ENCODE results near the gene PTX4.

PTX4 gene

DNA sequence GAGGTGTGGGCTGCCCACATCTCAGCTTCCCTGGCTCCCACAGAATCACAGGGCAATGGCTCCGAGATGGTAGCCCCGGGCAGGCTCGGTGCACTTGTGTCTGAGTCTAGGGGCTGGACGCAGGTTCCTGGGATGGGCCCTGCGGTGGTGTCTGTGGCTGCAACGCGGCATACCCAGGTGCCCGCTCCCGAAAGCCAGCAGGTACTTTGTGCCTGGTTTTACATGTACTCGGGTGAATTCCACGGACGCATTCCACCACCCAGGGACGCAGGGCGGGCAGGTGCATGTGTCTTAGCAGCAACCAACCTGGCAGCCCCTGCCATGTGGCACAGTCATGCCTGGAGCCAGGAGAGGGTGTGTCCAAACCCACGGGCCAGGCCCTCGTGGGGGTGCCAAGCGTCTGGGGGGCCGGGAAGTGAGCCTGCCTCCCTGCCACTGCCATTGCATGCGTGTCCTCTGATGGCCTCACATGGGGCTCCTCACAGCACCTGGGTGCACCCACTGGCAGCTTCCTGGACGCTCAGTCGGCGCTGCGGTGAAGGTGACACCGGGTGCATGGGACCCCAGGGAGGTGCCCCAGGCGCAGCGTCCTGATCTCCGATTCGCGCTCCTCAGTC lies 40.3 kb upstream of the PTX4 start:
- peaks cover 0 to 8% of the 10 kb centered on the region in 2 donors for H3K27me3 Mint-ChIP-seq
- no peak for ATAC-seq (replicated peaks)
- H3K27ac Mint-ChIP-seq, result no peak overlapping the region
- H3K36me3 Mint-ChIP-seq, result no peaks in the 10 kb centered on the region
- no peak overlapping the region for H3K4me3 Mint-ChIP-seq
- H3K4me1 Mint-ChIP-seq, result peaks cover 8 to 12% of the 10 kb centered on the region in 2 donors
- no peak for DNase-seq
- no peaks in the 10 kb centered on the region for H3K9me3 Mint-ChIP-seq

DNA sequence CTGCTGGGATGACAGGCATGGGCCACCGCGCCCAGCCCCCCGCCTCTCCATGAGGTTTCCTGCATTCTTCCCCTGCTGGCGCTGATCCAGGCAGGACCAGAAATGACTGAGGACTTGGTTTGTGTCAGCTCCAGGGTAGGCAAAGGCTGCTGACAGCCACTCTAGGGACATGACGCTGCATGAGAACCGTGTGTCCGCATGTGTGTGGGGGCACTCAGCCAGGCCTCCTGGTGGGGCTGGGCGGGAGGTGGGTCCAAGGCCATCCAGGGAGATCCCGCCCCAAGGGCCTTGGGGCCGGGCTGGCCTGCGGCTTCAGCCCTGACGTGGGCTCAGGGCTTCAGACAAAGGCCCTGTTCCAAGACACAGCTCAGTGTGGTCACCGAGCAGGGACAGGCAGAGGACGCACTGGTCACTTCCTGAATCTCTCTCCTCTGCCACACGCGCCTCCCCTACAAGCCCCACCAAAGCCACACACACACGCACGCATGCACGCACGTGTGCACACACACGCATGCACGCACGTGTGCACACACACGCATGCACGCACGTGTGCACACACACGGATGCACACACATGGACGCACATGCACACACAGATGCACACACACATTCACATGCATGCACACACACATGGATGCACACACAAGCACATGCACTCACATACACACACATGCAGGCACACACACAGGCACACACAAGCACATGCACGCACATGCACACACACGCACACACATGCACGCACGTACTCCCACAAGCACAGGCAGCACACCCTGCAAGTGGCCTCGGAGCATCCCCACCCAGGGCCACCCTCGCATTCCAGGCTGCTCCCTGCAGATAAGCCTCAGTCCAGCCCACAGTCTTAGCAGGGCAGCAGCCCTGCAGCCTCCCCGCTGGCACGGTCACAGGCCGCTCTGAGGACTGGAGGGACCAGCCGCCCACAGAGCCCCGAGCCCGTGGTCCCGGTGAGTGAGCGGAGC lies 39.4 kb upstream of the PTX4 start:
- Mint-ChIP-seq H3K27me3 (no peaks in the 10 kb centered on the region), H3K36me3 (peaks cover 0 to 2% of the 10 kb centered on the region in 2 donors), H3K4me1 (peaks cover 0 to 6% of the 10 kb centered on the region in 2 donors), H3K4me3 (no peak overlapping the region), H3K27ac (no peak overlapping the region), H3K9me3 (no peaks in the 10 kb centered on the region)
- no peak for ATAC-seq (replicated peaks)
- DNase-seq, result no peak

DNA sequence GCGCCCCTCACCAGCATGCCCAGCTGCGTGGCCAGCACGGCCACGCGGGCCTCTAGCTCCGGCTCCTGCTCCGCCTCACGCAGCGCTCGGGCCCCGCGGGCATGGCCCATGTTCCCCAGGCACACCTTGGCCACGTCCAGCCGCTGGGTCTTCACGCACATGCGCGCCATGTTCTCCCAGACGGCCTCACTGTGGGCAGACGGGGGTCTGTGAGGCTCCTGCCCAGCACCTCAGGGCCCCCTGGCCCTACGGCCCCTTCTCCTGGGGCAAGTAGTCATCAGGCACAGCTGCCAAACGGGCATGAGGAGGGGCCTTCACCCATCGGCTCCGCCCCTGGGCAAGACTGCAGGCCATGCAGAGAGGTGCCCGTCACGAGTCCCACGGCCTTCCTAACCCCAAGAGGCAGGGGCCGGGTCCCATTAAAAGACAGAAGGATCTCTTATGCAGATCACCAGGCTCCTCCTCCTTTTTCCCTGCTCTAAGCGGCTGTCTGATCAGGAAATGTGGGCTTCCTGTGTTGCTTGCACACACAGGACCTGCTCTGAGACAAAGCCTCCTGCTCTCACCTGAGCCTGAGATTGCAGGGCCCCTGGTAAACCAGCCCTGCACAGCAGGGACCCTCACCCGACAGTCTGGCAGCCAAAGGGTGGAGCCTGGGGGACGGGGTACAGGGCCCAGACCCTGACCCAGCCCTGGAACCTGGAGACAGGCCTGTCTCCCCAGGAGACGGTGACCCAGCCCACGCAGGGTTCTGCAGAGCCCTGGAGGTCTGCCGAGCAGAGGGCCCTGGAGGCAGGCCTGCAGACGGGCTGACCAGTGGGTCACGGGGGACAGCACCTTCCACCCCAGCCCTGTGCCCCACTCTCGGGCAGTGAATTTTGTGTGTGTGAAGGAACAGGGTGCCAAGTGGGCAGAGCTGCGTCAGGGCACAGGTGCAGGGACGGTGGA lies 38.1 kb upstream of the PTX4 start:
- peaks cover 0 to 3% of the 10 kb centered on the region in 2 donors for H3K4me1 Mint-ChIP-seq
- ATAC-seq (replicated peaks) (no peak), DNase-seq (no peak)
- peaks cover 0 to 4% of the 10 kb centered on the region in 2 donors for H3K36me3 Mint-ChIP-seq
- no peak overlapping the region for H3K4me3 Mint-ChIP-seq
- H3K9me3 Mint-ChIP-seq, result no peaks in the 10 kb centered on the region
- no peaks in the 10 kb centered on the region for H3K27me3 Mint-ChIP-seq
- H3K27ac Mint-ChIP-seq, result no peak overlapping the region

DNA sequence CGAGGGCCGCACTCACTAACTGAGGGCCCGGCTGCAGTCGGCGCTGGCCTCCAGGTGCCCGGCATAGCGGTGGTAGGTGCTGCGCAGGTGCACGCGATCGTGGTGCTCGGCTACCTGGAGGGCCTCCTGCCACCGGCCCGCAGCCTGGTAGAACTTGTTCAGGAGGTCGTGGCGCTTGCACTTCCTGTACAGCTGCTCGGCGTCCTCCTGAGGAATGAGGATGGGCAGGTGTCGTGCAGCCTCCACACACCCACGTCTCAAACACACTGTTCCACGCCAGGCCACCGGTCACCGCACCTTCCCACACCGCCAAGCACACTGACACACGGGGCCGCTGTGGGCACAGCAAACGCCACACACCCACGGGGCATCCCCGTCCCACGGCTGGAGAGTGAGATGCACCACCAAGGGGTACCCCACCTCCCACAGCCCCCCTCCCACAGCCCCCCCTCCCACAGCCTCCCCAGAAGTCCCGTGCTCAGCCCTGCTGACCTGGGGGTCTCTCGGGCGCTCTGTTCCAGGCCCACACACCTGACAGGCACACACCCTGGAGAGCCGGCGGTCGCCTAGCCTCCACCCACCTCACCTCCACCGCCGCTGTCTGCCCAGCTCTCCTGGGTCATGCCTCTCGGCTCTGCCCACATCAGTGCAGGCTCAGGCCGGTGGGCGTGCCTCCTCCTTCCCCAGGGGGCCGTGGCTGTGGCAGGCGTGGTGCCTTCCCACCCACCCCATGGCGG lies 37.3 kb upstream of the PTX4 start:
- H3K27ac Mint-ChIP-seq, result no peak overlapping the region
- no peaks in the 10 kb centered on the region for H3K9me3 Mint-ChIP-seq
- H3K4me3 Mint-ChIP-seq, result no peak overlapping the region
- DNase-seq, result no peak
- H3K27me3 Mint-ChIP-seq, result no peaks in the 10 kb centered on the region
- H3K4me1 Mint-ChIP-seq, result peaks cover 0 to 3% of the 10 kb centered on the region in 2 donors
- ATAC-seq (replicated peaks), result no peak
- peaks cover 0 to 4% of the 10 kb centered on the region in 2 donors for H3K36me3 Mint-ChIP-seq

DNA sequence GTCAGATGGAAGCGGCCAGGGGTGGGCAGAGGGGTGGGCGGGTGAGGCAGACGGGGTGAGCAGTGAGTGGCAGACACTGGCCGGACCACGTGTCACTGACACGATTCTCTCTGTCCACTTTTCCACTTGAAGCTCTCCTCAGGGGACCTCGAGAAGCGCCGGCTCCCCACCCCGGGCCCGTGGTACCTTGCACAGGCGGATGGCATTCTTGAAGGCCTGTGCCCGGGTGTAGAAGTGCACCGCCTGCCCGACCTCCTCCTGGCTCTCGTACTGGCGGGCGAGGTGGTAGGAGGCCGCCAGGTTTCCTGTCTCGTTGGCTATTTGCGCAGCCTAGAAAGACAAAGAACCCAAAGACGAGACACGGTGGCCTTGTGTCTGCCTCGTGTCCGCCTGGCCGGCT lies 35.6 kb upstream of the PTX4 start:
- DNase-seq (no peak), ATAC-seq (replicated peaks) (no peak)
- H3K27ac Mint-ChIP-seq, result no peak overlapping the region
- H3K4me3 Mint-ChIP-seq, result no peak overlapping the region
- H3K9me3 Mint-ChIP-seq, result no peaks in the 10 kb centered on the region
- no peaks in the 10 kb centered on the region for H3K27me3 Mint-ChIP-seq
- peaks cover 0 to 4% of the 10 kb centered on the region in 2 donors for H3K36me3 Mint-ChIP-seq
- peaks cover 0 to 3% of the 10 kb centered on the region in 2 donors for H3K4me1 Mint-ChIP-seq

DNA sequence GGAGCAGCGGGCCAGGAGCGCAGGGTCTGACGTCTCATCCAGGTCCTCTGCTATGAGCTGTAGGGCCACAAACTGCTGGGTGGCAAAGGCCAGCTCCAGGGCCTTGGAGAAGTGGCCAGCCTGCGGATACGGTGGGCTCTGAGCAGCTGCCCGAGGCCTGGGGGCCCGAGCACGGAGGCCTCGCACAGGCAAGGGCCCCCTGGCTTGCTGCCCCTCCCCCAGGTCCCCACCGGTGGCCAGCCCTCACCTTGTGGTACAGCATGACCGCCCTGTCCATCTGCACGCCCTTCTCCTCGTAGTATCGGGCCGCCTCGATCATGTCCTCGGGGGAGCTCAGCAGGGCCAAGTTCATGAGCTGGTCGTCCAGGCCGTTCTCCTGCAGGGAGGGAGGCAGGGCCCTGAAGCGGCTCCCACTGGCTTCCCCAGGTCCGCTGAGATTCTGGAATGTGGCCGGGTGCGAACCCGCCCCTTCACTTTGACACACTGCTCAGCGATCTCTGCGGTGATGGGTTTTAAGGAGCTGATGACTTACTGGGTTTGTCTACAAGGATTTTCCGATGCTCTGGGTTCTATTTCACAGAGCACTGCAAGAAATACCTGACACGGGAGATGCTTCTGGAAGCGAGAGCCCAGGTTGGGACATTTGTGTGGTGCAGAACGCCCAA lies 35.0 kb upstream of the PTX4 start:
- Mint-ChIP-seq H3K27ac (no peak overlapping the region), H3K27me3 (no peaks in the 10 kb centered on the region), H3K4me1 (peaks cover 0 to 3% of the 10 kb centered on the region in 2 donors), H3K36me3 (peaks cover 0 to 4% of the 10 kb centered on the region in 2 donors), H3K9me3 (no peaks in the 10 kb centered on the region), H3K4me3 (no peak overlapping the region)
- ATAC-seq (replicated peaks) (no peak), DNase-seq (no peak)

DNA sequence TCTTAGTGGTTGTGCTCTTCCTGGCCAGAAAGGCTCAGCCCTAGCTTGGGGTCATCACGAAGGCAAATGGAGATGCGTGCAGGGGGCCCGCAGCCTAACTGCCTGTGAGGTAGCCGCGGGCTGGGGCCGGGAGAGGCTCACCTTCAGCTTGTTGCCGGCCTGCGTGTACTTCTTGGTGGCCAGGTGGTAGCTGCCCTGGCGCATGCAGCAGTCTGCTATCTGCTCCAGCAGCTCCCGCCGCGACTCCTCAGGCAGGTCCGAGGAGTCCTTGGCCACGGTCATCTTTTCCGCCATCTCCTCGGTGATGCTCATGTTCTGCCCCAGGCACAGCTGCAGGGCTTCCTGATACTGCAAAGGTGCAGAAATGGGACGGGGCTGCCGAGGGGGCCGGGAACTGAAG lies 31.7 kb upstream of the PTX4 start:
- DNase-seq (no peak), ATAC-seq (replicated peaks) (no peak)
- no peak overlapping the region for H3K27ac Mint-ChIP-seq
- H3K36me3 Mint-ChIP-seq, result peaks cover 0 to 4% of the 10 kb centered on the region in 2 donors
- no peak overlapping the region for H3K4me3 Mint-ChIP-seq
- H3K9me3 Mint-ChIP-seq, result no peaks in the 10 kb centered on the region
- H3K4me1 Mint-ChIP-seq, result no peaks in the 10 kb centered on the region
- no peaks in the 10 kb centered on the region for H3K27me3 Mint-ChIP-seq

DNA sequence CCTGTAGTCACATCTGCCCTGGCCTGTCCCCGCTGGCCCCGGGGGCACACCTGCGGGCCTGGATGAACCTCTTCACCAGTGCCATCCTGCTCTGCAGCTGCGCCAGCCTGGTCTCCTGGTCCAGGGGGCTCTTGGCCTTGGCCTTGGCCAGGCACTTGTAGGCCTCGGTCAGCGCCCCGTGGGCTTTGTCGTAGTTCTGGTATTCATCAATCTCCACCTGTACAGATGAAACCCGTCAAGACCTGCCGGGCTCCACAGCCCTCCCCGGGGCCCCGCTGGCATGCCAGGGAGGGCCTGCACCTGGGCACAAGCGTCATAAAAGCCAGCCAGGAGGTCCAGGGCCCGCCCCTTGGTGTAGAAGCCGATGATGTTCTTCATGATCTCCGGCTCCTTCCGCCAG lies 31.1 kb upstream of the PTX4 start:
- H3K4me3 Mint-ChIP-seq, result no peak overlapping the region
- no peaks in the 10 kb centered on the region for H3K4me1 Mint-ChIP-seq
- ATAC-seq (replicated peaks) (no peak), DNase-seq (no peak)
- H3K9me3 Mint-ChIP-seq, result peaks cover 0 to 2% of the 10 kb centered on the region in 2 donors
- no peaks in the 10 kb centered on the region for H3K27me3 Mint-ChIP-seq
- no peak overlapping the region for H3K27ac Mint-ChIP-seq
- peaks cover 3 to 4% of the 10 kb centered on the region in 2 donors for H3K36me3 Mint-ChIP-seq

DNA sequence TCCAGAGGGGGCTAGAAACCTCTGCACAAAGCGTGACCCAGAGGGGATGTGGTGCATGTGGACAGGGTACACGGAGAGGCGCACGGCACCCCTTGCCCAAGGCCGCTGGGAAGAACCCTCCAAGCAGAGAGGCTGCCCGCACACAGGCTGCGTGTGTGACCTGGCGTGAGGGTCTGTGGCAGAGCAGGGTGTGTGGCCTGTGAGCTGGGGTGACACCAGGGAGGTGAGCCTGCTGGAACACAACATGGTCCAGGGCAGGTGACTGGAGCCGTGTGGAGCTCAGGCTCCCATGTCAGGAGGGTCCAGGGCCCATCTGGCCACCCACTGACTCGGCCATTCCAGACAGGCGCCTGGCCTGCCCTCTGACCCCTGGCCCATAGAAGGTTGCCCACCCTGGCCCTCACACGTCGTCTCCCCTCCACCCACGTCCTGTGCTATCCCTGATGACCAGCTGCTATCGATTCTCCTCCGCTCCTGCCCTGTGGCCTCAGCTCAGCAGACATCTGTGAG lies 29.9 kb upstream of the PTX4 start:
- Mint-ChIP-seq H3K4me1 (no peaks in the 10 kb centered on the region), H3K4me3 (no peak overlapping the region), H3K27me3 (no peaks in the 10 kb centered on the region), H3K9me3 (peaks cover 0 to 5% of the 10 kb centered on the region in 2 donors), H3K36me3 (peaks cover 2 to 6% of the 10 kb centered on the region in 2 donors), H3K27ac (peak overlapping the region; percentile 2)
- DNase-seq (no peak), ATAC-seq (replicated peaks) (no peak)

DNA sequence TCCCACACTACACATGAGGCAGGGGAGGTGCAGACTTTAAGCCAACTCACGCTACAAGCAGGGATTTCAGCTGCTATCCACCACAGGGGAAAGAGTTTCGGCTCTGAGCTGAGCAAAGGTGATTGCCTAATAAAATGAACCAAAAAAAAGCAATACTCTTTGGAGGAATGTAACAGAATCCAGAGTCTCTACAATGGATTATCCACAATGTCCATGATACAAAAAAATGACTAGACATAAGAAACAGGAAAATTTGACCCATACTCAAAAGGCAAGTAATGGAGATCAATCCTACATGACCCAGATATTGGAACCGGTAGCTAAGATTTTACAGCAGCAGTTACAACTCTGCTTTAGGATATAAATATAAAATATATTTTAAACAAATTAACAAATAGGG lies 25.8 kb upstream of the PTX4 start:
- Mint-ChIP-seq H3K9me3 (peaks cover 0 to 7% of the 10 kb centered on the region in 2 donors), H3K27me3 (no peaks in the 10 kb centered on the region), H3K4me1 (peaks cover 0 to 6% of the 10 kb centered on the region in 2 donors), H3K4me3 (no peak overlapping the region), H3K27ac (no peak overlapping the region), H3K36me3 (peaks cover 30 to 43% of the 10 kb centered on the region in 2 donors)
- ATAC-seq (replicated peaks), result no peak
- DNase-seq, result no peak

DNA sequence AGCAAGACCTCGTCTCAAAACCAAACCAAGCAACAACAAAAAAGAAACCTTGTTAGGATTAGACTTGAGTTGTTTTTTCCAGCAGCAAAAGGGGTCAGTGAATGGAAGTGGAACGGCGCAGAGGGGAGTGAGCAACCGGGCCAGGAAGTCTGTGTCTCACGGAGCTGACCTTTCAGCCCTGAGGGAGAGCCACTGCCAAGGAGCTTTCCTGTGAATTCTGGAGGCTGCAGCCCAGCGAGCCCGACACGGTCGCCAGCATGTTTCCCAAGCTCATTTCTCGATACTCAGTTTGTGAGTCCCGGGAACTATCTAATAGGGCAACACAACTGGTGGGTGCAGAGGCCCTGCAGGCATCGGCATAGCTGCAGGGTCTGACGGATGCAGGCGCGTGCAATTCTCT lies 24.0 kb upstream of the PTX4 start:
- ATAC-seq (replicated peaks), result no peak
- H3K36me3 Mint-ChIP-seq, result peaks cover 31 to 43% of the 10 kb centered on the region in 2 donors
- no peak overlapping the region for H3K4me3 Mint-ChIP-seq
- H3K27ac Mint-ChIP-seq, result peak overlapping the region; percentile 10
- peaks cover 0 to 6% of the 10 kb centered on the region in 2 donors for H3K4me1 Mint-ChIP-seq
- DNase-seq, result no peak
- H3K9me3 Mint-ChIP-seq, result peaks cover 0 to 7% of the 10 kb centered on the region in 2 donors
- H3K27me3 Mint-ChIP-seq, result no peaks in the 10 kb centered on the region

DNA sequence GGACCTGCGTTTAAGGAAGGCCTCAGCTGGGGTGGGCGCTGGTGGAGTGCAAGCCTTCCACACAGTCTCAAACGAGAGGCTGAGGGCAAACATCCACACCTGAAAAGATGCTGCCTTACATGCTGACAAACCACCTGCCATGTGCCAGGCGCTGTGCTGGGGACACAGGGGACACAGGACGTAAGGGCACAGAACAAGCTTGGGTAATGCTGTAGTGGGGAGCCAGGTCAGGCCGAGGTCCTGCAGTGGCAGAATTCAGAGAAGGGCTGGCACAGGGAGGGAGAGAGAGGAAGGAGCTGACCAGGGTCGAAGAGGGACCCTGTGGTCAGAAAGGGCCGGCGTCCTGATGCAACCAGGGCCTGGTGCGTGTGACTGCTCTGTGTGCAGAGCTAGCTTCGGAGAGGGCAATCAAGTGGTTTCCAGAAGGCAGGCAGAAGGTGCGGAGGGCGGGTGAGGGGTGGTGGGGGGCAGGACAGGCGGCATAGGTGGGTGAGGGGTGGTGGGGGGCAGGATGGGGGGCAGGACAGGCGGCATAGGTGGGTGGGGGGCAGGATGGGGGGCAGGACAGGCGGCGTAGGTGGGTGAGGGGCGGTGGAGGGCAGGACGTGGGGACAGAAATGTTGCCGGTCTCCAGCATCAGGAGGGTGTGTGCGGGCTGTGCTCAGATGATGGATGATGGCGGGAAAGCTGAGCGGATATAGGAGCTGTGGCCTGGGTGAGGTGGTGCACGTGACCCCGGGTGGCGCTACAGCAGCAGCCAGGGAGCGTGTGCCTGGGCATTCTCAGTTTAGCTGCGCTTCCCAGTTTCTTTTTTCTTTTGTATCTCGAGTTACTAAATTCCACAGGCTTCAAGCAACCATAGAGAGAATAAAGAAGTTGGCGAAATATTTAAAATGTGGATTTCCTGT lies 23.2 kb upstream of the PTX4 start:
- ATAC-seq (replicated peaks) (no peak), DNase-seq (no peak)
- Mint-ChIP-seq H3K4me3 (no peak overlapping the region), H3K9me3 (peaks cover 0 to 7% of the 10 kb centered on the region in 2 donors), H3K27me3 (no peaks in the 10 kb centered on the region), H3K4me1 (peaks cover 0 to 6% of the 10 kb centered on the region in 2 donors), H3K36me3 (peaks cover 37 to 49% of the 10 kb centered on the region in 2 donors), H3K27ac (peak overlapping the region; percentile 20)

Measured in stimulated activated naive B cell treated with anti-CD40 and anti-IgM and Interleukin-4, amounts not matched to agents 10 μg/mL and 1 μg/mL and 100 μg/mL, for 72 hours (primary cell).